PFSK-1 (cell line): ENCODE data around the gene WFS1.

Experiments
- FOXP2 ChIP-seq: optimal IDR thresholded peaks from 2 replicates; pipeline ENCODE3; 2011; ENCODE audit warnings: borderline replicate concordance, control low read depth, inconsistent platforms; ENCODE audit not compliant: insufficient read depth; ENCODE audit errors: extremely low read length, extremely low read depth
- POLR2AphosphoS5 ChIP-seq: IDR thresholded peaks from 2 replicates; pipeline ENCODE4 v1.6.1; 2012; ENCODE audit warnings: low read depth, mild to moderate bottlenecking, control low read depth, low read length, moderate library complexity
- SIN3A ChIP-seq: IDR thresholded peaks from 2 replicates; pipeline ENCODE4 v1.6.1; 2012; ENCODE audit warnings: mild to moderate bottlenecking, low read length, moderate library complexity, borderline replicate concordance; ENCODE audit not compliant: insufficient read depth
- TAF1 ChIP-seq: IDR thresholded peaks from 2 replicates; pipeline ENCODE4 v1.6.1; 2012; ENCODE audit warnings: low read length, control low read depth, borderline replicate concordance; ENCODE audit not compliant: insufficient read depth
- TF ChIP-seq, protein P1 (sequence below), 2 experiments: IDR thresholded peaks; 2 replicates each; pipeline versions ENCODE4 v1.6.1 to v1.8.0; 2011 to 2012; ENCODE audit warnings: low read depth in 2 of 2, low read length in 2 of 2, control low read depth in 1 of 2, inconsistent platforms in 1 of 2, mild to moderate bottlenecking in 1 of 2, moderate library complexity in 1 of 2; ENCODE audit not compliant: insufficient read depth in 1 of 2

WFS1 gene

DNA sequence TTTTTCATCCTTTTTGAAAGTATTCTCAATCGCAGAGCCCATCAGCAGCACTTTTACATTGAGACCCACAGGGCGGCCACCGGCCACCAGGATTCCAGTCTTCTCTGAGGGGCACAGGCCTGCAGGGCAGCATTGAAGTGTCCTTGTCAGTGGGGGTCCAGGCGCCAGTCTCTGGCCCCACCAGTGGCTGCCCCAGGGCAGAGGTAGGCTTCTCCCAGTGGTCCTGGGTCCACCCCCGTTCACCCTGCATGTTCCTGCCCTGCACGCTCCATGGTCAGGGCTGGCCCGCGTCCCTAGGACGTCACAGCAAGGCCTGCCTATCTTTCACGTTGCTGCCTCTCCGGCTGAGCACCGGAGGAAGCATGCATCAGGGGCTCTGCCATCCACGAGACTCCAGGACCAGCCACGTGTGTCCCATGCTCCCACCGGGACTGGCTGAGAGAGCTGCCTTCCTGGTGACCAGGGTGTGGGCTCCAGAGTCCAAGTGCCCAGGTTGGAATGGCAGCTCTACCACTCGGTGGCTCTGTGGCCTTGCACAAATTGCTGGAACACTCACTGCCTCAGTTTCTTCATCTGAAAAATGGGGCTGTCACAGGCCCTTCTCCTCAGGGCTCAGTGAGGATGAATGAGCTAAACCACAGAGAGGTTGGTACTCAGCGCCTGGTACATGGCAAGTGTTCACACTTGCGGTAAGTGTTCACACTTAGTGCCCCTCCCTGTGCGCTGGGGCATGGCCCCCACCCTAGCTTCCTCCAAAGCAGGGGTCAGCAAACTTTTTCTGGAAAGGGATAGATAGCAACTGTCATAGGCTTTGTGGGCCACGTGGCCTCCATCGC lies 38.6 kb upstream of the WFS1 start:
- TF ChIP-seq, protein P1, sequence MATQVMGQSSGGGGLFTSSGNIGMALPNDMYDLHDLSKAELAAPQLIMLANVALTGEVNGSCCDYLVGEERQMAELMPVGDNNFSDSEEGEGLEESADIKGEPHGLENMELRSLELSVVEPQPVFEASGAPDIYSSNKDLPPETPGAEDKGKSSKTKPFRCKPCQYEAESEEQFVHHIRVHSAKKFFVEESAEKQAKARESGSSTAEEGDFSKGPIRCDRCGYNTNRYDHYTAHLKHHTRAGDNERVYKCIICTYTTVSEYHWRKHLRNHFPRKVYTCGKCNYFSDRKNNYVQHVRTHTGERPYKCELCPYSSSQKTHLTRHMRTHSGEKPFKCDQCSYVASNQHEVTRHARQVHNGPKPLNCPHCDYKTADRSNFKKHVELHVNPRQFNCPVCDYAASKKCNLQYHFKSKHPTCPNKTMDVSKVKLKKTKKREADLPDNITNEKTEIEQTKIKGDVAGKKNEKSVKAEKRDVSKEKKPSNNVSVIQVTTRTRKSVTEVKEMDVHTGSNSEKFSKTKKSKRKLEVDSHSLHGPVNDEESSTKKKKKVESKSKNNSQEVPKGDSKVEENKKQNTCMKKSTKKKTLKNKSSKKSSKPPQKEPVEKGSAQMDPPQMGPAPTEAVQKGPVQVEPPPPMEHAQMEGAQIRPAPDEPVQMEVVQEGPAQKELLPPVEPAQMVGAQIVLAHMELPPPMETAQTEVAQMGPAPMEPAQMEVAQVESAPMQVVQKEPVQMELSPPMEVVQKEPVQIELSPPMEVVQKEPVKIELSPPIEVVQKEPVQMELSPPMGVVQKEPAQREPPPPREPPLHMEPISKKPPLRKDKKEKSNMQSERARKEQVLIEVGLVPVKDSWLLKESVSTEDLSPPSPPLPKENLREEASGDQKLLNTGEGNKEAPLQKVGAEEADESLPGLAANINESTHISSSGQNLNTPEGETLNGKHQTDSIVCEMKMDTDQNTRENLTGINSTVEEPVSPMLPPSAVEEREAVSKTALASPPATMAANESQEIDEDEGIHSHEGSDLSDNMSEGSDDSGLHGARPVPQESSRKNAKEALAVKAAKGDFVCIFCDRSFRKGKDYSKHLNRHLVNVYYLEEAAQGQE (IDR thresholded peaks at IDR 0.05; ENCODE audit: insufficient read depth in 1 of 2, low read depth in 2 of 2, low read length in 2 of 2): no peak
- no peak for TF ChIP-seq FOXP2
- TF ChIP-seq POLR2AphosphoS5: no peak
- TF ChIP-seq SIN3A: no peak
- TF ChIP-seq TAF1: no peak

DNA sequence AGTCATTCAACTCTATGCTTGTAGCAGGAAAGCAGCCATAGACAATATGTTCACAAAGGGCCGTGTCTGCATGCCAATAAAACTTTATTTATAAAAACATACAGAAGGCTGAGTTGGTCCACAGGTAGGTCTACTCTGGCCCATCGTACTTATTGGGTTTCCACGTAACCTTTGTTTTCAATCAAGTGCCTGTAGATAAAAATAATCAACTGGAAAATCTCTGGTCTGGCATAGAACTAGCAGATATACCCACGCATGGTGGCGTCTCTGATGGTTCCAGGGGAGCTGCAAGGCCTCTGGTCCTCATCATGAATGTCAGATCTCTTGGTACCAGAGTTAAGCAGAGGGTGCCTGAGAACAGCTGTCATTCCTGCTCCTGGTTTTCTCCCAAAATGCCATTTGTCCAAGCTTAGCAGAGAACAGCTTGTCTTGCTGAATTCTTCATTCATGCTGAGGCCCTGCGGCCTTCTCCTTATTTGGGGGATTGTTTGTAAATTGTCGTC lies 37.9 kb upstream of the WFS1 start:
- TF ChIP-seq POLR2AphosphoS5 (no peak), SIN3A (no peak), TAF1 (no peak), FOXP2 (no peak)
- TF ChIP-seq, protein P1 (IDR thresholded peaks at IDR 0.05; ENCODE audit: insufficient read depth in 1 of 2, low read depth in 2 of 2, low read length in 2 of 2): no peak

- TF ChIP-seq POLR2AphosphoS5 (no peak), TAF1 (no peak), SIN3A (no peak), FOXP2 (no peak)
- TF ChIP-seq, protein P1 (IDR thresholded peaks at IDR 0.05; ENCODE audit: insufficient read depth in 1 of 2, low read depth in 2 of 2, low read length in 2 of 2): no peak
Observed at GRCh38 chr4:6232836-6233785, 36.5 kb upstream of the WFS1 start.

GRCh38 chr4:6233929-6234328 lies 35.7 kb upstream of the WFS1 start:
- TF ChIP-seq, protein P1 (IDR thresholded peaks at IDR 0.05; ENCODE audit: insufficient read depth in 1 of 2, low read depth in 2 of 2, low read length in 2 of 2): no peak
- TF ChIP-seq POLR2AphosphoS5 (no peak), SIN3A (no peak), TAF1 (no peak), FOXP2 (no peak)
